ENCODE data around the gene ARHGAP28. TPM values are rescaled to one million over a fixed set of nuclear protein-coding genes. Genes with fewer than 3 reads are reported as not detected.

ARHGAP28 gene
- total RNA-seq (not detected), polyA plus RNA-seq (not detected), total RNA-seq (not detected)

GRCh38 chr18:6729247-6730091 is at the start of gene ARHGAP28:
TSS of gene ARHGAP28 (plus strand) at chr18:6729716. CDS start at chr18:6729822, 106 bp downstream.
- Histone ChIP-seq H3K27ac (ENCODE audit: low read depth, low read length) (no peak within 1 kb of the TSS), H3K4me3 (ENCODE audit: low read length) (no peak within 1 kb of the TSS), H3K4me1 (ENCODE audit: control insufficient read depth in 2 of 2, insufficient read depth in 2 of 2, low read length in 2 of 2) (no peaks in the 10 kb centered on the region), H3K27me3 (ENCODE audit: control insufficient read depth in 2 of 2, insufficient read depth in 2 of 2, low read length in 2 of 2) (no peaks in the 10 kb centered on the region), H3K9me3 (ENCODE audit: control insufficient read depth in 2 of 3, low read length in 3 of 3) (no peaks in the 10 kb centered on the region), H3K36me3 (ENCODE audit: control insufficient read depth in 2 of 3, insufficient read depth in 3 of 3, low read length in 3 of 3) (no peaks in the 10 kb centered on the region)
- CTCF ChIA-PET: no interaction called here
- Mint-ChIP-seq H3K36me3 (no peaks in the 10 kb centered on the region), H3K4me3 (peak within 1 kb of the TSS in 7 of 10 donors; percentile 10 to 81 (median 30)), H3K27ac (no peak within 1 kb of the TSS), H3K4me1 (peaks cover 0 to 12% (median 5%) of the 10 kb centered on the region in 7 donors), H3K9me3 (peaks cover 0 to 6% (median 2%) of the 10 kb centered on the region in 11 donors), H3K27me3 (peaks cover 34 to 44% (median 41%) of the 10 kb centered on the region in 5 donors)
- DNase-seq: peak in 1 of 9 donors; percentile 21
- POLR2A ChIA-PET: no interaction called here
- ATAC-seq: peak; percentile 36
- intact Hi-C loops (cut with micrococcal nuclease): no loop called here

- no peaks in the 10 kb centered on the region for H3K9me3 ChIP-seq (ENCODE audit: control insufficient read depth in 2 of 3, low read length in 3 of 3)
- Mint-ChIP-seq H3K9me3 (peaks cover 0 to 13% (median 0%) of the 10 kb centered on the region in 11 donors), H3K4me1 (no peaks in the 10 kb centered on the region), H3K4me3 (no peak overlapping the region), H3K27ac (no peak overlapping the region), H3K36me3 (no peaks in the 10 kb centered on the region), H3K27me3 (no peaks in the 10 kb centered on the region)
- no peaks in the 10 kb centered on the region for H3K4me1 ChIP-seq (ENCODE audit: control insufficient read depth in 2 of 2, insufficient read depth in 2 of 2, low read length in 2 of 2)
- no peak overlapping the region for H3K4me3 ChIP-seq (ENCODE audit: low read length)
- no peaks in the 10 kb centered on the region for H3K36me3 ChIP-seq (ENCODE audit: control insufficient read depth in 2 of 3, insufficient read depth in 3 of 3, low read length in 3 of 3)
- no peak for ATAC-seq
- H3K27ac ChIP-seq (ENCODE audit: low read depth, low read length): no peak overlapping the region
- intact Hi-C loops (cut with micrococcal nuclease): no loop called here
- no peaks in the 10 kb centered on the region for H3K27me3 ChIP-seq (ENCODE audit: control insufficient read depth in 2 of 2, insufficient read depth in 2 of 2, low read length in 2 of 2)
- POLR2A ChIA-PET: no interaction called here
- DNase-seq: no peak
- CTCF ChIA-PET: no interaction called here
Observed at GRCh38 chr18:6681331-6681875, 48.1 kb upstream of the ARHGAP28 start.

- peaks cover 0 to 9% (median 0%) of the 10 kb centered on the region in 11 donors for H3K9me3 Mint-ChIP-seq
- no peaks in the 10 kb centered on the region for H3K27me3 Mint-ChIP-seq
- DNase-seq: no peak
- no peak for ATAC-seq
- no peaks in the 10 kb centered on the region for H3K27me3 ChIP-seq (ENCODE audit: control insufficient read depth in 2 of 2, insufficient read depth in 2 of 2, low read length in 2 of 2)
- no peaks in the 10 kb centered on the region for H3K36me3 Mint-ChIP-seq
- intact Hi-C loops (cut with micrococcal nuclease): no loop called here
- H3K9me3 ChIP-seq (ENCODE audit: control insufficient read depth in 2 of 3, low read length in 3 of 3): no peaks in the 10 kb centered on the region
- ChIA-PET POLR2A (no interaction called here), CTCF (no interaction called here)
- H3K36me3 ChIP-seq (ENCODE audit: control insufficient read depth in 2 of 3, insufficient read depth in 3 of 3, low read length in 3 of 3): no peaks in the 10 kb centered on the region
- no peaks in the 10 kb centered on the region for H3K4me1 ChIP-seq (ENCODE audit: control insufficient read depth in 2 of 2, insufficient read depth in 2 of 2, low read length in 2 of 2)
- no peaks in the 10 kb centered on the region for H3K4me1 Mint-ChIP-seq
- no peak overlapping the region for H3K27ac Mint-ChIP-seq
- H3K27ac ChIP-seq (ENCODE audit: low read depth, low read length): no peak overlapping the region
- H3K4me3 ChIP-seq (ENCODE audit: low read length): no peak overlapping the region
- no peak overlapping the region for H3K4me3 Mint-ChIP-seq
Observed at GRCh38 chr18:6682437-6683111, 46.9 kb upstream of the ARHGAP28 start.

- no peak overlapping the region for H3K27ac ChIP-seq (ENCODE audit: low read depth, low read length)
- H3K4me3 Mint-ChIP-seq: no peak overlapping the region
- H3K27me3 Mint-ChIP-seq: no peaks in the 10 kb centered on the region
- ChIA-PET CTCF (no interaction called here), POLR2A (no interaction called here)
- no peaks in the 10 kb centered on the region for H3K36me3 Mint-ChIP-seq
- peaks cover 0 to 9% (median 0%) of the 10 kb centered on the region in 11 donors for H3K9me3 Mint-ChIP-seq
- ATAC-seq: no peak
- H3K4me3 ChIP-seq (ENCODE audit: low read length): no peak overlapping the region
- intact Hi-C loops (cut with micrococcal nuclease): no loop called here
- no peaks in the 10 kb centered on the region for H3K27me3 ChIP-seq (ENCODE audit: control insufficient read depth in 2 of 2, insufficient read depth in 2 of 2, low read length in 2 of 2)
- DNase-seq: no peak
- H3K4me1 Mint-ChIP-seq: no peaks in the 10 kb centered on the region
- no peaks in the 10 kb centered on the region for H3K36me3 ChIP-seq (ENCODE audit: control insufficient read depth in 2 of 3, insufficient read depth in 3 of 3, low read length in 3 of 3)
- H3K4me1 ChIP-seq (ENCODE audit: control insufficient read depth in 2 of 2, insufficient read depth in 2 of 2, low read length in 2 of 2): no peaks in the 10 kb centered on the region
- no peak overlapping the region for H3K27ac Mint-ChIP-seq
- H3K9me3 ChIP-seq (ENCODE audit: control insufficient read depth in 2 of 3, low read length in 3 of 3): no peaks in the 10 kb centered on the region
Observed at GRCh38 chr18:6683112-6683876, 46.2 kb upstream of the ARHGAP28 start.

GRCh38 chr18:6687676-6688075 is 41.8 kb upstream of the ARHGAP28 start:
- no peak overlapping the region for H3K27ac Mint-ChIP-seq
- no peaks in the 10 kb centered on the region for H3K36me3 Mint-ChIP-seq
- Histone ChIP-seq H3K27ac (ENCODE audit: low read depth, low read length) (no peak overlapping the region), H3K9me3 (ENCODE audit: control insufficient read depth in 2 of 3, low read length in 3 of 3) (no peaks in the 10 kb centered on the region), H3K4me3 (ENCODE audit: low read length) (no peak overlapping the region), H3K4me1 (ENCODE audit: control insufficient read depth in 2 of 2, insufficient read depth in 2 of 2, low read length in 2 of 2) (no peaks in the 10 kb centered on the region), H3K27me3 (ENCODE audit: control insufficient read depth in 2 of 2, insufficient read depth in 2 of 2, low read length in 2 of 2) (no peaks in the 10 kb centered on the region), H3K36me3 (ENCODE audit: control insufficient read depth in 2 of 3, insufficient read depth in 3 of 3, low read length in 3 of 3) (no peaks in the 10 kb centered on the region)
- H3K9me3 Mint-ChIP-seq: peaks cover 0 to 17% (median 2%) of the 10 kb centered on the region in 11 donors
- ChIA-PET CTCF (no interaction called here), POLR2A (no interaction called here)
- DNase-seq (no peak), ATAC-seq (no peak)
- no peak overlapping the region for H3K4me3 Mint-ChIP-seq
- no peaks in the 10 kb centered on the region for H3K27me3 Mint-ChIP-seq
- no peaks in the 10 kb centered on the region for H3K4me1 Mint-ChIP-seq
- intact Hi-C loops (cut with micrococcal nuclease): no loop called here

GRCh38 chr18:6708890-6709289 is 20.6 kb upstream of the ARHGAP28 start:
- peaks cover 1 to 17% (median 8%) of the 10 kb centered on the region in 11 donors for H3K9me3 Mint-ChIP-seq
- no peak overlapping the region for H3K27ac Mint-ChIP-seq
- no peaks in the 10 kb centered on the region for H3K27me3 ChIP-seq (ENCODE audit: control insufficient read depth in 2 of 2, insufficient read depth in 2 of 2, low read length in 2 of 2)
- ChIA-PET POLR2A (no interaction called here), CTCF (no interaction called here)
- H3K4me1 Mint-ChIP-seq: no peaks in the 10 kb centered on the region
- H3K36me3 ChIP-seq (ENCODE audit: control insufficient read depth in 2 of 3, insufficient read depth in 3 of 3, low read length in 3 of 3): no peaks in the 10 kb centered on the region
- no peak overlapping the region for H3K4me3 Mint-ChIP-seq
- peaks cover 0 to 3% (median 0%) of the 10 kb centered on the region in 5 donors for H3K36me3 Mint-ChIP-seq
- no peaks in the 10 kb centered on the region for H3K9me3 ChIP-seq (ENCODE audit: control insufficient read depth in 2 of 3, low read length in 3 of 3)
- ATAC-seq: no peak
- intact Hi-C loops (cut with micrococcal nuclease): no loop called here
- no peak overlapping the region for H3K4me3 ChIP-seq (ENCODE audit: low read length)
- H3K4me1 ChIP-seq (ENCODE audit: control insufficient read depth in 2 of 2, insufficient read depth in 2 of 2, low read length in 2 of 2): no peaks in the 10 kb centered on the region
- no peak for DNase-seq
- H3K27me3 Mint-ChIP-seq: no peaks in the 10 kb centered on the region
- H3K27ac ChIP-seq (ENCODE audit: low read depth, low read length): no peak overlapping the region
